HG03103 (cell line): ENCODE data around the gene LTBP4.

Experiments
- ATAC-seq: cut with Tn5 transposase; IDR thresholded peaks from one replicate; pipeline ENCODE4 v1.9.1; 2021; ENCODE audit warnings: low read depth; ENCODE audit not compliant: unreplicated experiment

LTBP4 gene

GRCh38 chr19:40592170-40592569, 9.0 kb upstream of the LTBP4 start:
- no peak for ATAC-seq

GRCh38 chr19:40594255-40594654, 6.9 kb upstream of the LTBP4 start:
- no peak for ATAC-seq

- ATAC-seq, result no peak
These were observed 6.5 kb upstream of the LTBP4 start for GRCh38 chr19:40594657-40595091.

GRCh38 chr19:40596608-40597328, 4.4 kb upstream of the LTBP4 start:
- no peak for ATAC-seq

GRCh38 chr19:40597329-40597838, 3.8 kb upstream of the LTBP4 start:
- ATAC-seq, result no peak

- no peak for ATAC-seq
These were observed 2.9 kb upstream of the LTBP4 start for GRCh38 chr19:40598121-40598917.

- ATAC-seq, result no peak
These were observed 2.3 kb upstream of the LTBP4 start for GRCh38 chr19:40598918-40599307.

- ATAC-seq, result no peak
These were observed 1.8 kb upstream of the LTBP4 start for GRCh38 chr19:40599331-40599901.

GRCh38 chr19:40599902-40600569, 1.1 kb upstream of the LTBP4 start:
- ATAC-seq, result no peak

GRCh38 chr19:40600570-40601133, 517 bp upstream of the LTBP4 start:
- ATAC-seq, result no peak

GRCh38 chr19:40603071-40603388, 1.9 kb downstream of the LTBP4 start:
- no peak for ATAC-seq

- peak; percentile 56 for ATAC-seq
These were observed 2.4 kb downstream of the LTBP4 start for GRCh38 chr19:40603389-40604170.

- ATAC-seq, result no peak
These were observed 3.0 kb downstream of the LTBP4 start for GRCh38 chr19:40604171-40604646.

- ATAC-seq, result no peak
These were observed 3.6 kb downstream of the LTBP4 start for GRCh38 chr19:40604647-40605215.

- no peak for ATAC-seq
These were observed 4.2 kb downstream of the LTBP4 start for GRCh38 chr19:40605216-40605971.

- no peak for ATAC-seq
These were observed 6.4 kb downstream of the LTBP4 start for GRCh38 chr19:40607311-40608239.

GRCh38 chr19:40608240-40608621, 7.1 kb downstream of the LTBP4 start:
- ATAC-seq, result no peak

- ATAC-seq, result no peak
These were observed 7.8 kb downstream of the LTBP4 start for GRCh38 chr19:40608957-40609356.
